Keratinocyte (primary cell): ENCODE measurements around the gene FANCC.

Experiments used
- CTCF ChIP-seq, 3 experiments: IDR thresholded peaks in 1 of 3; conservative IDR thresholded peaks in 1 of 3; optimal IDR thresholded peaks in 1 of 3; 2 replicates in 2 of 3; 3 replicates in 1 of 3; pipeline versions ENCODE3 to v1.5.1; 2011; ENCODE audit warnings: low read length in 3 of 3, mild to moderate bottlenecking in 3 of 3, moderate library complexity in 2 of 3, control low read depth in 1 of 3, inconsistent platforms in 1 of 3; ENCODE audit not compliant: insufficient read depth in 2 of 3; ENCODE audit errors: extremely low read depth in 1 of 3
- EZH2 ChIP-seq: IDR thresholded peaks from one replicate; pipeline ENCODE4 v1.6.1; 2012; ENCODE audit warnings: inconsistent platforms, mild to moderate bottlenecking, low read length, moderate library complexity

GRCh38 chr9:95242613-95243012 is 74.9 kb downstream of the FANCC start:
- no peak for TF ChIP-seq CTCF (optimal IDR thresholded peaks at IDR 0.05 in 1 of 3, IDR thresholded peaks at IDR 0.05 in 1 of 3, conservative IDR thresholded peaks at IDR 0.05 in 1 of 3; ENCODE audit: extremely low read depth in 1 of 3, insufficient read depth in 2 of 3, low read length in 3 of 3)
- TF ChIP-seq EZH2, result no peak
